Measurements from ENCODE around the gene DEPDC1B. TPM values are rescaled to one million over a fixed set of nuclear protein-coding genes. Genes with fewer than 3 reads are reported as not detected.
"Not testable (repeated sequence)": the region's sequence is repeated elsewhere in the genome, so short reads cannot be mapped to it uniquely, and the experiment has no call there.

Gene DEPDC1B
- total and polyA plus RNA-seq, 2 experiments from 2014 or later = 2.5 to 3.0 TPM

- Histone ChIP-seq H2AFZ (no peak overlapping the region), H3K9me2 (ENCODE audit: insufficient read depth) (no peaks in the 10 kb centered on the region), H3K79me2 (ENCODE audit: insufficient read depth) (no peaks in the 10 kb centered on the region), H4K20me1 (ENCODE audit: insufficient read depth) (no peaks in the 10 kb centered on the region), H3K9me3 (ENCODE audit: low read depth) (no peaks in the 10 kb centered on the region), H3F3A (ENCODE audit: insufficient read depth) (no peaks in the 10 kb centered on the region), H3K36me3 (ENCODE audit: low read depth) (no peaks in the 10 kb centered on the region), H3K27me3 (replicated peaks; ENCODE audit: insufficient read depth) (no peaks in the 10 kb centered on the region), H3K4me2 (ENCODE audit: unreplicated experiment) (no peak overlapping the region), H3K4me1 (ENCODE audit: insufficient read depth) (no peaks in the 10 kb centered on the region), H3K4me3 (no peak overlapping the region), H3K27ac (no peak overlapping the region), H3K9ac (no peak overlapping the region)
- 45 to 46% methylated on average over 13 of the region's 13 CpGs for WGBS, 2 experiments (ENCODE audit: low coverage in 1 of 2, low lambda C conversion rate in 2 of 2, missing lambda C conversion rate in 2 of 2)
- in situ Hi-C loops (cut with MboI) = no loop called here
- no peak for TF ChIP-seq EZH2 (IDR thresholded peaks at IDR 0.05; ENCODE audit: insufficient read depth, poor library complexity, severe bottlenecking)
- no peak for TF ChIP-seq EZH2phosphoT487 (IDR thresholded peaks at IDR 0.05; ENCODE audit: insufficient read depth, low read depth)
- DNase-seq = no peak
Measured at GRCh38 chr5:60563696-60564324, 136.2 kb downstream of the DEPDC1B start.

DNA sequence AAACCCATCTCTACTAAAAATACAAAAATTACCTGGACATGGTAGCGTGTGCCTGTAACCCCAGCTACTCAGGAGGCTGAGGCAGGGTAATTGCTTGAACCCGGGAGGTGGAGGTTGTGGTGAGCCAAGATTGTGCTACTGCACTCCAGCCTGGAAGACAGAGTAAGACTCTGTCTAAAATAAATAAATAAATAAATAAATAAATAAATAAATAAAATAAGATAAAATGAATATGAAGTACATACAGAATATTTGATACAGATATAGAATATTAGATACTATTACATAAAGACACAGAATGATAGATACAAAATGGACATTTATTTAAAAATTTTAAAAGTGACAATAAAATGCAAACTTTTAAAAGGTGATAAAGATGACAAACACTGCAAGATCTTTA is 146.7 kb downstream of the DEPDC1B start:
- H3K36me3 ChIP-seq (ENCODE audit: low read depth); H3K4me1 ChIP-seq (ENCODE audit: insufficient read depth); H4K20me1 ChIP-seq (ENCODE audit: insufficient read depth); H3K4me3 ChIP-seq; H3K27me3 ChIP-seq (replicated peaks; ENCODE audit: insufficient read depth); H3F3A ChIP-seq (ENCODE audit: insufficient read depth); H2AFZ ChIP-seq; H3K9ac ChIP-seq; H3K4me2 ChIP-seq (ENCODE audit: unreplicated experiment); H3K27ac ChIP-seq; in situ Hi-C loops (cut with MboI); DNase-seq; H3K9me2 ChIP-seq (ENCODE audit: insufficient read depth); H3K79me2 ChIP-seq (ENCODE audit: insufficient read depth); H3K9me3 ChIP-seq (ENCODE audit: low read depth): not testable (repeated sequence)
- WGBS, 2 experiments (ENCODE audit: low coverage in 1 of 2, low lambda C conversion rate in 2 of 2, missing lambda C conversion rate in 2 of 2) = 52 to 53% methylated on average over 2 of the region's 2 CpGs

DNA sequence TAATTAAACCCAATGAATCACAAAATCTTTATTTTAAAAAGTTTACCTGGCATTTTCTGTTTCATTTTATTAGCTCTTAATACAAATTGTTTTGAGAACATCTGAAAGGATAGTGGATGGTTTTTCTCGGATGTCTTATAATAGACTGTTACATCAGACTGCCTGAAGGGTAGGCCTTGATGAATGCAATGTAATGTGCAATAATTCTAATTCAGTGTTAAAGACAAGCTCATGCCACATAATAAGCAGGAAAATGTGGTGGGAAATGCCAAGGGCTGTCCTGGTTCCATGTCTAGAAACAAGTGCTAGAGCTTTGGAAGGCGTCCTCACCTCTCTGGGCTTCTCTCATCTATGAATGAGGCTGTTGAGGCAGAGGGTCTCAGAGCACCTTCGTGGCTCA is 148.1 kb downstream of the DEPDC1B start:
- WGBS, 2 experiments (ENCODE audit: low coverage in 1 of 2, low lambda C conversion rate in 2 of 2, missing lambda C conversion rate in 2 of 2) = 16 to 17% methylated on average over 3 of the region's 3 CpGs
- Histone ChIP-seq H3K4me1 (ENCODE audit: insufficient read depth) (no peaks in the 10 kb centered on the region), H4K20me1 (ENCODE audit: insufficient read depth) (no peaks in the 10 kb centered on the region), H3K36me3 (ENCODE audit: low read depth) (no peaks in the 10 kb centered on the region), H3K79me2 (ENCODE audit: insufficient read depth) (no peaks in the 10 kb centered on the region), H3K4me3 (no peak overlapping the region), H3K27ac (no peak overlapping the region), H3K9me2 (ENCODE audit: insufficient read depth) (no peaks in the 10 kb centered on the region), H3F3A (ENCODE audit: insufficient read depth) (no peaks in the 10 kb centered on the region), H3K4me2 (ENCODE audit: unreplicated experiment) (no peak overlapping the region), H3K9ac (no peak overlapping the region), H3K27me3 (replicated peaks; ENCODE audit: insufficient read depth) (no peaks in the 10 kb centered on the region), H2AFZ (no peak overlapping the region), H3K9me3 (ENCODE audit: low read depth) (no peaks in the 10 kb centered on the region)
- in situ Hi-C loops (cut with MboI) = no loop called here
- TF ChIP-seq EZH2 (IDR thresholded peaks at IDR 0.05; ENCODE audit: insufficient read depth, poor library complexity, severe bottlenecking) (no peak), EZH2phosphoT487 (IDR thresholded peaks at IDR 0.05; ENCODE audit: insufficient read depth, low read depth) (no peak)
- no peak for DNase-seq

DNA sequence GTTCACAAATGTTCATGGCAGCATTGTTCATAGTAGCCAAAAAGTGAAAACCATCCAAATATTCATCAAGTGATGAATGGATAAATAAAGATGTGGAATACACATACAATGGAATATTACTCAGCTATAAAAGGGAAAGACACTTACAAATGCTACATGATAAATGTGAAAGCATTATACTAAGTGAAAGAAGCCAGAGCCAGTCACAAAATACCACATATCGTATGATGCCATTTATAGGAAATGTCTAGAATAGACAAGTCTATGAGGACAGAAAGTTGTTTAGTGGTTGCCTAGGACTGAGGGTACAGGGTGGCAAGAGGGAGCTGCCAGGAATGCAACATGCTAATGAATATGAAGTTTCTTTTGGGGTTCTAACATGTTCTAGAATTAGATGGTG is 148.7 kb downstream of the DEPDC1B start:
- TF ChIP-seq EZH2 (IDR thresholded peaks at IDR 0.05; ENCODE audit: insufficient read depth, poor library complexity, severe bottlenecking) (no peak), EZH2phosphoT487 (IDR thresholded peaks at IDR 0.05; ENCODE audit: insufficient read depth, low read depth) (no peak)
- in situ Hi-C loops (cut with MboI) = no loop called here
- WGBS, 2 experiments (ENCODE audit: low coverage in 1 of 2, low lambda C conversion rate in 2 of 2, missing lambda C conversion rate in 2 of 2) = 23 to 50% methylated on average over 1 of the region's 1 CpG

DNA sequence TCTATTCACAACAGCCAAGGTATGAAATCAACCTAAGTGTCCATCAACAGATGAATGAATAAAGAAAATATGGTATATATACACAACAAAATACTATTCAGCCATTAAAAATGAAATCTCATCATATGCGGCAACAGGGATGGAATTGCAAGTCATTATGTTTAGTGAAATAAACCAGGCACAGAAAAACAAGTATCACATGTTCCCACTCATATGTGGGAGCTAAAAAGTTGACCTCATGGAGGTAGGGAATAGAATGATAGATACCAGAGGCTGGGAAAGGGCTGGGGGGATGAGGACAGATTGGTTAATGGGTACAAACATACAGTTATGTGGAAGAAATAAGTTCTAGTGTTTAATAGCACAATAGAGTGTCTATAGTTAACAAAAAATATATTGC is 149.7 kb downstream of the DEPDC1B start:
- H3K9ac ChIP-seq = no peak overlapping the region
- H3K36me3 ChIP-seq (ENCODE audit: low read depth) = no peaks in the 10 kb centered on the region
- no peaks in the 10 kb centered on the region for H4K20me1 ChIP-seq (ENCODE audit: insufficient read depth)
- DNase-seq = no peak
- no peak overlapping the region for H2AFZ ChIP-seq
- no peak overlapping the region for H3K4me2 ChIP-seq (ENCODE audit: unreplicated experiment)
- no peak overlapping the region for H3K4me3 ChIP-seq
- no peaks in the 10 kb centered on the region for H3K9me3 ChIP-seq (ENCODE audit: low read depth)
- TF ChIP-seq EZH2 (IDR thresholded peaks at IDR 0.05; ENCODE audit: insufficient read depth, poor library complexity, severe bottlenecking) (no peak), EZH2phosphoT487 (IDR thresholded peaks at IDR 0.05; ENCODE audit: insufficient read depth, low read depth) (no peak)
- no peaks in the 10 kb centered on the region for H3F3A ChIP-seq (ENCODE audit: insufficient read depth)
- H3K27me3 ChIP-seq (replicated peaks; ENCODE audit: insufficient read depth) = peaks cover 3% of the 10 kb centered on the region
- in situ Hi-C loops (cut with MboI) = no loop called here
- no peaks in the 10 kb centered on the region for H3K4me1 ChIP-seq (ENCODE audit: insufficient read depth)
- H3K79me2 ChIP-seq (ENCODE audit: insufficient read depth) = no peaks in the 10 kb centered on the region
- no peaks in the 10 kb centered on the region for H3K9me2 ChIP-seq (ENCODE audit: insufficient read depth)
- H3K27ac ChIP-seq = no peak overlapping the region
- WGBS, 2 experiments (ENCODE audit: low coverage in 1 of 2, low lambda C conversion rate in 2 of 2, missing lambda C conversion rate in 2 of 2) = 69 to 79% methylated on average over 1 of the region's 1 CpG

More for the DNA sequence above, 148.7 kb downstream of the DEPDC1B start:
- Histone ChIP-seq H3K27ac (no peak overlapping the region), H2AFZ (no peak overlapping the region), H3K9me3 (ENCODE audit: low read depth) (no peaks in the 10 kb centered on the region), H3K79me2 (ENCODE audit: insufficient read depth) (no peaks in the 10 kb centered on the region), H3K36me3 (ENCODE audit: low read depth) (no peaks in the 10 kb centered on the region), H3K9me2 (ENCODE audit: insufficient read depth) (no peaks in the 10 kb centered on the region), H4K20me1 (ENCODE audit: insufficient read depth) (no peaks in the 10 kb centered on the region), H3K4me2 (ENCODE audit: unreplicated experiment) (no peak overlapping the region), H3K4me3 (no peak overlapping the region), H3K27me3 (replicated peaks; ENCODE audit: insufficient read depth) (no peaks in the 10 kb centered on the region), H3K9ac (no peak overlapping the region), H3K4me1 (ENCODE audit: insufficient read depth) (no peaks in the 10 kb centered on the region), H3F3A (ENCODE audit: insufficient read depth) (no peaks in the 10 kb centered on the region)
- DNase-seq = no peak
